NCI-H1417 treated with DMSO at 0.1 percent for 48 hours (cell line): ENCODE measurements around the gene RGS9.
"Not testable (repeated sequence)": the region's sequence is repeated elsewhere in the genome, so short reads cannot be mapped to it uniquely, and the experiment has no call there.

Source experiments
- DNase-seq: peaks from one replicate; lab custom pipeline; 2025; lab: John Stamatoyannopoulos, UW

RGS9 gene

GRCh38 chr17:65137021-65137939 is at the start of gene RGS9:
TSS of gene RGS9 (plus strand) at chr17:65137370. CDS start at chr17:65137541, 171 bp downstream.
- peak; percentile 23 for DNase-seq

DNA sequence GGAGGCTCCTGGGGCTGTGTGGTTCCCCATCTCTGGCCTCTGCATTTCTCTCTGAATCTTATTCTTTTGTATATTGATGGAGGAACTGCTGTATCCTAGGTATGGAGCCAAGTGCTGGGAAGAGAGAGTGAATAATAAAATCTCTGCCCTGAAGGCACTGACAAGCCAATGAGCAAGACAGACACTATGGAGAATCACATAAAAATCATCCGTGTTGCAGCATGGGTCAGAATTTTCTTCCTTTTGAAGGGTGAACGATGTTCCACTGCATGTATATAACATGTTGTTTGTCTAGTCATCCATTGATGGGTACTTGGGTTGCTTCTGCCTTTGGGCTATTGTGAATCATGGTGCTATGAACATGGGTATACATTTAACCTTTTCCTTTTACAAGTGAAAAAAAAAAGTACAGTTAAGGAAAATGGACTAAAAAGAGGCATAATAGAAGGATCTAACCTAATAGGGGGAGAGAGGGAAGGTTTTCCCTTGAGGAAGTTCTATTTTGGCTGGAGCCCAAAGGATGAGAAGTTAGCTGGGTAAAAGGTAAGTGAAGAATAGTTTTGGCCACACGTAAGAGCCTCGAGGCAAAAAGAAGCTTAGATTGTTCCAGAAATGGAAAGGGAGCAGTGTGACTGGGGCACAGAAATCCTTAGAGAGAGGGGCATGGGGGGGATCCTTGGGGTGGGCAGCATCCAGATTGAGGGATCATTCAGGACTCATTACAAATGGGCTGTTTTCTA is 48.4 kb upstream of the RGS9 start:
- DNase-seq = no peak

GRCh38 chr17:65092262-65092661 is 44.9 kb upstream of the RGS9 start:
- no peak for DNase-seq

GRCh38 chr17:65092721-65093356 is 44.3 kb upstream of the RGS9 start:
- DNase-seq = not testable (repeated sequence)

DNA sequence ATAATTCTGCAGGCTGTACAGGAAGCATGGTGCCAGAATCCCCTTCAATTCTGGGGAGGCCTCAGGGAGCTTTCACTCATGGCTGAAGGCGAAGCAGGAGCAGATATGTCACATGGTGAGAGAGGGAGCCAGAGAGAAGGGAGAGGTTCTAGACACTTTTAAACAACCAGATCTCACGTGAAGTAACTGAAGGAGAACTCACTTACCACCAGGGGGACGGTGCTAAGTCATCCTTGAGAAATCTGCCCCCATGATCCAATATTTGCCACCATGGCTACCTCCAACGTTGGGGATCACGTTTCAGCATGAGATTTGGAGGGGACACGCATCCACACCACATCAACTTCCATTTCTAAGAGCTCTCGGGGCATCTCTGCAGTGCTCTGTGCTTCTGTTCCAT is 43.2 kb upstream of the RGS9 start:
- no peak for DNase-seq

DNA sequence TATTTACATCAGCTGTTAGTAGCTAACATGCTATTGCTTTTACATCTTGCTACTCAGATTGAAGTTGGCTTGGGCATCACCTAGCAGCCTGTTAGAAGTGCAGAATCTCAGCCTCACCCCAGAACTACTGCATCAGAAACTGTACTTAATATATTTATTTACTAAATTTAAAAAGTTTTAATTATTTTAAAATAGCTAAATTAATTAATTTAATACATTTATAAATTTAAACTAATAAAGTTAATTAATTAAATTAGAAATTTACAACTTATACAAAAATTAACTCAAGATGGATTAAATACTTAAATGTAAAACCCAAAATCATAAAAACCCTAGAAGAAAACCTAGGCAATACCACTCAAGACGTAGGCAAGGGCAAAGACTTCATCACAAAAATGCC is 41.7 kb upstream of the RGS9 start:
- DNase-seq = no peak

DNA sequence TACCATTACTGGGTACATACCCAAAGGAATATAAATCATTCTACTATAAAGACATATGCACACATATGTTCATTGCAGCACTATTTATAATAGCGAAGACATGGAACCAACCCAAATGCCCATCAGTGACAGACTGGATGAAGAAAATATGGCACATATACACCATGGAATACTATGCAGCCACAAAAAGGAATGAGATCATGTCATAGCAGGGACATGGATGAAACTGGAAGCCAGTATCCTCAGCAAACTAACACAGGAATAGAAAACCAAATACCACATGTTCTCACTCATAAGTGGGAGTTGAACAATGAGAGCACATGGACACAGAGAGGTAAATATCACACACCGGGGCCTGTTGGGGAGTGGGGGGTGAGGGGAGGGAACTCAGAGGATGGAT is 40.8 kb upstream of the RGS9 start:
- not testable (repeated sequence) for DNase-seq

- no peak for DNase-seq
These were observed 40.1 kb upstream of the RGS9 start for GRCh38 chr17:65097110-65097509.

GRCh38 chr17:65099475-65099874 is 37.7 kb upstream of the RGS9 start:
- DNase-seq = no peak

DNA sequence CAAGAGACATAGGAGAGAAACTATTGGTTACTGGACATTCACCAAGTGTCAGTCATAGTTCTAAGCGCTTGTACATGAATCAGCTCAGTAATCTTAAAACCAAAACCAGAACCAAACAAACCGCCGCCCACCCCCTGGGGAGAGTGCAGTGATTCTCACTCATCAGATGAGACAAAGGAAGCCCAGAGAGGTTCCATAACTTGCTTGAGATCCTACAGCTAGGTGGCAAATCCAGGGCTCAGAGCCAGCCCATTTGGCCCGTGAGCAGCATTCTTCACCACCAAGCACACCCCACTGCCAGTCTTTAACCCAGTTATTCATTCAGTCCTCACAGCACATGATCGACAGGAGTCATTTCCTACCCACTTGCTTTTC is 37.2 kb upstream of the RGS9 start:
- no peak for DNase-seq

DNA sequence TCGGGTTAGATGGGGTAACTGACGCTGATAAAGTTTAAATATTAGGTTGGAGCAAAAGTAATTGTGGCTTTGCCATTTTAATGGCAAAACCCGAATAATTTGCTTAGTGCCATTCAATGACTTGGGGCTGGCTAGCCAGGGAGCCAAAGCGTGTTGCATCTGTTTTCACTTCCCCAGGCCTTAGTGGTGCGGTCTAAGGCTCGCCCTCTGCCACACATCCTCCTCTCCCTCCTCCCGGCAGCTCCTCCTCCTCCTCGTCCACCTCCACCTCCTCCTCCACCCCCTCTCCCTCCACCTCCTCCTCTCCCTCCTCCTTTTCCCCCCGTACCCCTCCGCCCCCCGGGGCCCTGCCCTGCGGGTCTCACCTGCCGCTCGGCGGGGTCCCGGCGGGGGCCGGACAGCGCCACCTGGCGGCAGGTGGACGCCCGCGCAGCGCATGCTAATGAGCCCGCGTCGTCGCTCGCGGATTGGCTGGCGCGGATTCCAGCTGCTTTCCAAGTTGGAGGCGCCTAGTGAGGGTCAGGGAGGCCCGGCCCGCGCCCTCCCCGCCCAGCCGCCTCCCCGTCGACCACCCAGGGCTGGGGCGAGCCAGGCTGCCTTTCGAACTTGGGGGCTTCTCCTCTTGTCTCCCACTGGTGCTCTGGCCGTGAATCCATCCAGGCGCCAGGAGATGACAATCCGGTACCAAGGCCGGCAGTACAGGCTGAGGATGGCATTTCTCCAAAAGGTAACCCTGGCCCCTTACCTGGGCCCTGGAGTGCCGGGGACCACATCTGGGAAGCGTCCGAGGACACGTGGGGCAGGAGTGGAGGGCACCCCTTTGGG is 36.6 kb upstream of the RGS9 start:
- no peak for DNase-seq

- no peak for DNase-seq
These were observed 35.8 kb upstream of the RGS9 start for GRCh38 chr17:65101371-65101770.

- no peak for DNase-seq
These were observed 34.9 kb upstream of the RGS9 start for GRCh38 chr17:65102235-65102634.

GRCh38 chr17:65102788-65103187 is 34.4 kb upstream of the RGS9 start:
- no peak for DNase-seq

- DNase-seq = no peak
These were observed 33.7 kb upstream of the RGS9 start for GRCh38 chr17:65103431-65103830.

DNA sequence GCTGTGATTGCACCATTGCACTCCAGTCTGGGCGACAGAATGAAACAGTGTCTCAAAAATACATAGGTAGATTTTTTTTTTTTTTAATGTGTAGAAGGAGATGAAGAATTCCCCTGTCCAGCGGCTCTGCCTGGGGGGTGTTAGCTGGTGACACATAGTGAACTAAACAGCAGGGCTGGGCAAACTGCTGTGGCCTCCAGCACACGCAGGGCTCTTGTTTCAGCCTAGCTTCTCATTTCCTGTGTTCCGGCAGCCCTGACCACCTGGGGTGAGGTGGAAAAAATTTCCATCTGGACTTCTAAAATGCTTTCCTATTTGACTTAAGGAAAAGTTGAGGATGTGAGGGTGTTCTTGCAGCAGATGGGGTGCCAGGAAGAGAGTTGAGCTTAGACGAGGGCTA is 33.3 kb upstream of the RGS9 start:
- DNase-seq = no peak

- no peak for DNase-seq
These were observed 32.6 kb upstream of the RGS9 start for GRCh38 chr17:65104541-65104940.

DNA sequence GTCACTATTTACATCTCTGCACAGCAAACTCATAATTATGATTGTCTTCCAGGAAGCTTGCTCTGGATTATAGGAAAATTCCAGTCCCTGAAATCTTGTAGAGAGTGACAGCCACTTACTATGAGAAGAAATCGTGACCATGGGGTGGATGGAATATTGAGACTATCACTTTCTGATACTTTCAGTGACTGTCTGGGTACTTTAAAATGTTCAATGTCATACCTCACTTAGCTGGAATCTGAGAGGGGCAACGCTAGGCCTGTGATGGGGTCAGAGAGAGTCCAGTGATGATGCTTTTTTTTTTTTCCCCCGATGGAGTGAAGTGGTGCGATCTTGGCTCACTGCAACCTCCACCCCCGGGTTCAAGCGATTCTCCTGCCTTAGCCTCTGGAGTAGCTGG is 32.2 kb upstream of the RGS9 start:
- DNase-seq = no peak

DNA sequence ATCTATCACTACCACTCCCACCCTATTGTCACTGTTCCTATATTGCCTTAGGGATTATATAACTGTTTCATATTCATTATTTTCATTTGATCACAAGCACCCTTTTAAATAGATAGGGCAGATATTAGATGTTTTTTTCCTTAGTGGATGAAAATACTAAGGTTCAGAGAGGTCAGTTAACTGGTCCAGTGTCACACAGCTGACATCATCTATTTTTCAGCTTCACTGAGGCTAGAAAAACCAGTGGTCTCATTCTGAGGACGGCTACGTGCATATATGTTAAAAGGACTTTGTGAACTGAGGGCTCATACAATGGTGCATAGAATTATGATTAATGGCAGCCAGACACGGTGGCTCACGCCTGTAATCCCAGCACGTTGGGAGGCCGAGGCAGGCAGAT is 29.0 kb upstream of the RGS9 start:
- no peak for DNase-seq

GRCh38 chr17:65109543-65109942 is 27.6 kb upstream of the RGS9 start:
- no peak for DNase-seq

DNA sequence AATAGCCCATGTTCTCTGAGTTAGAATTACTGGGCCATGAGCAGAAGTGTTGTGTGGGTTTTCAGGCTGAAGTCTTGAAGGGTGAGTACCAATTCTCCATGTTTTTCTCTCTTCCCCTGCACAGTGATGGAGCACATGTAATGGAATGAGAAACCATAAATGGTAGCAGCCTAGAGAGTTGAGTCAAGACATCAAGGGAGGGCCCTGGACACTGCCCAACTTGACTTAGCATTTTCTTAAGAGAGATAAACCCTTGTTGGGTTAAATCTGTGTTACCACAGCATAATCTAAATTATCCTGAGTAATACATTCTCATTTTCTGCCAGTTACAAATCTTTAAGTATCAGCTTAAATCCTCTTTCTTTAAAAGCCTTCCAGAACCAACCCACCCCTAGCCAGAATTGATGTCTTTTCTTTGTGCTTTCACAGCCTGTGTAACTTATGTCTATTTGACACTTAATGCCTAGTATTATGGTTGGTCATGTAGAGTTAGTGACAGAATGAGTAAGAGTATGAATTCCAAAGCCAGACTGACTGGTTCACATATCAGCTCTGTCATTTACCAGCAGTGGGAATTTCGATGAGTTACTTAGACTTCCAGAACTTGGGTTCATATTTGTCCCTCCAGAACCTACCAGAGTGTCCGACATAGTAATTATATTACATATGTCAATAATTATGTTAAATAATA is 27.0 kb upstream of the RGS9 start:
- no peak for DNase-seq
